ENCODE results near the gene TNRC6B.

TNRC6B gene

GRCh38 chr22:40329466-40329865 lies 151.7 kb downstream of the TNRC6B start:
- DNase-seq: no peak

- no peak for DNase-seq
Measured at GRCh38 chr22:40330086-40330485, 152.4 kb downstream of the TNRC6B start.

GRCh38 chr22:40330615-40331014 lies 152.9 kb downstream of the TNRC6B start:
- no peak for DNase-seq

- DNase-seq: no peak
Measured at GRCh38 chr22:40331706-40332105, 154.0 kb downstream of the TNRC6B start.

- DNase-seq: no peak
Measured at GRCh38 chr22:40332319-40332781, 154.6 kb downstream of the TNRC6B start.

GRCh38 chr22:40334060-40334459 lies 156.3 kb downstream of the TNRC6B start:
- DNase-seq: no peak

GRCh38 chr22:40334899-40335298 lies 157.2 kb downstream of the TNRC6B start:
- DNase-seq: no peak

- no peak for DNase-seq
Measured at GRCh38 chr22:40335358-40335757, 157.6 kb downstream of the TNRC6B start.

- DNase-seq: no peak
Measured at GRCh38 chr22:40340044-40340443, 162.3 kb downstream of the TNRC6B start.

- DNase-seq: no peak
Measured at GRCh38 chr22:40341604-40342003, 163.9 kb downstream of the TNRC6B start.

- DNase-seq: no peak
Measured at GRCh38 chr22:40342521-40342920, 164.8 kb downstream of the TNRC6B start.

- peak; percentile 42 for DNase-seq
Measured at GRCh38 chr22:40345271-40345670, 167.5 kb downstream of the TNRC6B start.

GRCh38 chr22:40345815-40346184 lies 168.1 kb downstream of the TNRC6B start:
- peak; percentile 51 for DNase-seq

- peak; percentile 88 for DNase-seq
Measured at GRCh38 chr22:40346185-40347118, 168.7 kb downstream of the TNRC6B start, which contains the start of gene ADSL. ADSL (plus strand) TSS chr22:40346500; CDS start chr22:40346559, 59 bp downstream.

- DNase-seq: no peak
Measured at GRCh38 chr22:40347300-40347699, 169.6 kb downstream of the TNRC6B start.

- DNase-seq: peak; percentile 63
Measured at GRCh38 chr22:40348025-40348658, 170.4 kb downstream of the TNRC6B start.

- no peak for DNase-seq
Measured at GRCh38 chr22:40352763-40353162, 175.0 kb downstream of the TNRC6B start.

GRCh38 chr22:40361100-40361499 lies 183.4 kb downstream of the TNRC6B start:
- no peak for DNase-seq

- peak; percentile 63 for DNase-seq
Measured at GRCh38 chr22:40363059-40363458, 185.3 kb downstream of the TNRC6B start.

GRCh38 chr22:40364431-40364830 lies 186.7 kb downstream of the TNRC6B start:
- no peak for DNase-seq

GRCh38 chr22:40366068-40366467 lies 188.3 kb downstream of the TNRC6B start:
- no peak for DNase-seq

GRCh38 chr22:40367342-40367741 lies 189.6 kb downstream of the TNRC6B start:
- DNase-seq: no peak

GRCh38 chr22:40368016-40368415 lies 190.3 kb downstream of the TNRC6B start:
- DNase-seq: no peak

- DNase-seq: no peak
Measured at GRCh38 chr22:40368836-40369235, 191.1 kb downstream of the TNRC6B start.

All from EL (cell line).